IMR-90 (cell line): ENCODE measurements around the gene SCYGR4. TPM values are rescaled to one million over a fixed set of nuclear protein-coding genes. Genes with fewer than 3 reads are reported as not detected.

Source experiments
- ATAC-seq: fragments of 200-7000 bp; cut with Tn5 transposase; 2 replicates; pipeline ENCODE4 v1.9.1; 2020; ENCODE audit warnings: low read depth, mild to moderate bottlenecking, moderate library complexity
- BruUV-seq: library from RNA; stranded (reverse); fragments of 400-500 nt; replicated peaks from 2 replicates; lab custom pipeline; 2021; lab: Mats Ljungman, UMichigan
- CTCF ChIA-PET: fragments of 300-600 bp; formaldehyde crosslinking; extraction: SDS; loops from one replicate; lab custom pipeline; 2021; ENCODE audit warnings: antibody characterized with exemption; lab: Yijun Ruan, JAX
- POLR2A ChIA-PET: fragments of 300-600 bp; sonication (Branson Sonifier 250); formaldehyde crosslinking; loops from one replicate; lab custom pipeline; 2022; ENCODE audit warnings: antibody characterized with exemption; ENCODE audit not compliant: unreplicated experiment; lab: Charles Lee
- DNase-seq: peaks from one replicate; pipeline ENCODE4 v3.0.0; 2013
- H2AFZ ChIP-seq: replicated peaks from 2 replicates; pipeline ENCODE3; 2013; ENCODE audit warnings: low read length, mild to moderate bottlenecking; ENCODE audit not compliant: poor library complexity
- H2AK5ac ChIP-seq: 2 replicates; pipeline ENCODE4 v1.6.1; 2013; ENCODE audit warnings: low read depth, low read length, inconsistent platforms
- H2AK9ac ChIP-seq: replicated peaks from 2 replicates; pipeline ENCODE3; 2013; ENCODE audit warnings: mild to moderate bottlenecking, low read depth, low read length, moderate library complexity; ENCODE audit not compliant: poor library complexity
- H2BK120ac ChIP-seq: 2 replicates; pipeline ENCODE4 v1.6.1; 2013; ENCODE audit warnings: low read depth, low read length, inconsistent platforms
- H2BK15ac ChIP-seq: 3 replicates; pipeline ENCODE4 v1.6.1; 2013; ENCODE audit warnings: low read depth, low read length, inconsistent platforms
- H2BK20ac ChIP-seq: 2 replicates; pipeline ENCODE4 v1.6.1; 2013; ENCODE audit warnings: low read depth, mild to moderate bottlenecking, inconsistent platforms, low read length, moderate library complexity
- H2BK5ac ChIP-seq: 2 replicates; pipeline ENCODE4 v1.6.1; 2013; ENCODE audit warnings: mild to moderate bottlenecking, low read depth, low read length, inconsistent platforms; ENCODE audit not compliant: poor library complexity, severe bottlenecking
- H3K14ac ChIP-seq: replicated peaks from 2 replicates; pipeline ENCODE4 v1.6.1; 2013; ENCODE audit warnings: low read depth, low read length, inconsistent platforms
- H3K18ac ChIP-seq: 2 replicates; pipeline ENCODE4 v1.6.1; 2013; ENCODE audit warnings: low read depth, low read length, control low read depth
- H3K23ac ChIP-seq: 2 replicates; pipeline ENCODE4 v1.6.1; 2013; ENCODE audit warnings: low read depth, low read length, inconsistent platforms
- H3K27ac ChIP-seq: 2 replicates; pipeline ENCODE4 v1.5.1; 2013; ENCODE audit warnings: mild to moderate bottlenecking, control low read depth, low read length; ENCODE audit not compliant: insufficient read depth
- H3K27me3 ChIP-seq: 2 replicates; pipeline ENCODE4 v1.6.1; 2013; ENCODE audit warnings: low read length; ENCODE audit not compliant: control insufficient read depth, insufficient read depth
- H3K36me3 ChIP-seq: 2 replicates; pipeline ENCODE4 v1.6.1; 2013; ENCODE audit warnings: low read length, mixed read lengths; ENCODE audit not compliant: control insufficient read depth, insufficient read depth
- H3K4ac ChIP-seq: 2 replicates; pipeline ENCODE4 v1.6.1; 2013; ENCODE audit warnings: low read depth, low read length, inconsistent platforms
- H3K4me1 ChIP-seq: 2 replicates; pipeline ENCODE4 v1.6.1; 2013; ENCODE audit warnings: low read length, mixed read lengths; ENCODE audit not compliant: control insufficient read depth, insufficient read depth
- H3K4me2 ChIP-seq: 2 replicates; pipeline ENCODE4 v1.6.1; 2013; ENCODE audit warnings: low read depth, mild to moderate bottlenecking, control low read depth, low read length, moderate library complexity
- H3K4me3 ChIP-seq: 2 replicates; pipeline ENCODE4 v1.5.1; 2013; ENCODE audit warnings: low read depth, mild to moderate bottlenecking, control low read depth, low read length, moderate library complexity; ENCODE audit not compliant: insufficient read depth
- H3K56ac ChIP-seq: 2 replicates; pipeline ENCODE4 v1.6.1; 2013; ENCODE audit warnings: low read length, inconsistent platforms; ENCODE audit not compliant: insufficient read depth; ENCODE audit errors: extremely low read depth
- H3K79me1 ChIP-seq, 2 experiments: 2 replicates each; pipeline ENCODE4 v1.6.1; 2013; ENCODE audit warnings: low read length in 2 of 2, inconsistent platforms in 1 of 2, low read depth in 1 of 2
- H3K9ac ChIP-seq: 2 replicates; pipeline ENCODE4 v1.6.1; 2013; ENCODE audit warnings: low read depth, low read length, control low read depth
- H3K9me1 ChIP-seq: 2 replicates; pipeline ENCODE4 v1.6.1; 2013; ENCODE audit warnings: low read length, inconsistent platforms; ENCODE audit not compliant: insufficient read depth
- H3K9me3 ChIP-seq: 2 replicates; pipeline ENCODE4 v1.6.1; 2013; ENCODE audit warnings: low read length; ENCODE audit not compliant: control insufficient read depth, insufficient read depth
- H4K20me1 ChIP-seq: 2 replicates; pipeline ENCODE4 v1.6.1; 2013; ENCODE audit warnings: low read length, inconsistent platforms; ENCODE audit not compliant: insufficient read depth
- H4K5ac ChIP-seq: 2 replicates; pipeline ENCODE4 v1.6.1; 2013; ENCODE audit warnings: mild to moderate bottlenecking, low read depth, low read length, control low read depth
- H4K8ac ChIP-seq, 2 experiments: 2 replicates each; pipeline ENCODE4 v1.6.1; 2013; ENCODE audit warnings: low read depth in 2 of 2, low read length in 2 of 2, control low read depth in 1 of 2, inconsistent platforms in 1 of 2
- H4K91ac ChIP-seq: 2 replicates; pipeline ENCODE4 v1.6.1; 2013; ENCODE audit warnings: low read depth, low read length, inconsistent platforms; ENCODE audit not compliant: insufficient read depth
- CEBPB ChIP-seq: IDR thresholded peaks from 2 replicates; pipeline ENCODE4 v1.6.1; 2012; ENCODE audit warnings: low read depth, low read length, improper control_type of control experiment
- CHD1 ChIP-seq: IDR thresholded peaks from 2 replicates; pipeline ENCODE4 v1.6.1; 2012; ENCODE audit warnings: low read depth, low read length, improper control_type of control experiment
- ELK1 ChIP-seq: fragments of 150-350 bp; IDR thresholded peaks from 2 replicates; pipeline ENCODE4 v1.6.1; 2016; ENCODE audit warnings: low read depth, mild to moderate bottlenecking, low read length, moderate library complexity, borderline replicate concordance
- MAZ ChIP-seq: IDR thresholded peaks from 2 replicates; pipeline ENCODE4 v1.6.1; 2012; ENCODE audit warnings: low read depth, mild to moderate bottlenecking, low read length, improper control_type of control experiment, moderate library complexity, borderline replicate concordance
- POLR2A ChIP-seq: IDR thresholded peaks from 2 replicates; pipeline ENCODE4 v1.6.1; 2012; ENCODE audit warnings: mild to moderate bottlenecking, low read depth, low read length
- RCOR1 ChIP-seq: IDR thresholded peaks from 2 replicates; pipeline ENCODE4 v1.6.1; 2012; ENCODE audit warnings: mild to moderate bottlenecking, low read length, improper control_type of control experiment; ENCODE audit not compliant: insufficient replicate concordance
- RFX5 ChIP-seq: IDR thresholded peaks from 2 replicates; pipeline ENCODE4 v1.8.0; 2012; ENCODE audit warnings: low read depth, mild to moderate bottlenecking, low read length, moderate library complexity
- dilution Hi-C: fragments of 300-500 bp; cut with HindIII; formaldehyde crosslinking; loops from one replicate; pipeline ENCODE4 v1.14.3; 2018; ENCODE audit warnings: low sequenced_read_pairs; ENCODE audit not compliant: unreplicated experiment
- in situ Hi-C: fragments of 300-500 bp; cut with MboI; formaldehyde crosslinking; loops from 3 replicates; pipeline ENCODE4 v1.14.3; 2019; ENCODE audit warnings: low sequenced_read_pairs, inconsistent platforms, mixed read lengths
- intact Hi-C: fragments of 100-400 bp; cut with micrococcal nuclease; formaldehyde crosslinking; loops from 2 replicates; pipeline ENCODE4 v1.10.0; 2022
- polyA plus RNA-seq, 3 experiments: library from polyadenylated mRNA; depleted of rRNA; stranded (reverse); fragments of >200 nt; gene quantifications; 2 replicates each; pipeline ENCODE4 v1.2.3, GENCODE V29; 2012; ENCODE audit warnings: low replicate concordance in 1 of 3
- total RNA-seq: library from RNA; depleted of rRNA; stranded (reverse); fragments of >200 nt; gene quantifications from 2 replicates; pipeline ENCODE4 v1.2.3, GENCODE V29; 2012

The SCYGR4 gene
- total and polyA plus RNA-seq, 2 of the 4 experiments (the other 2 are of a cell fraction): not detected

DNA sequence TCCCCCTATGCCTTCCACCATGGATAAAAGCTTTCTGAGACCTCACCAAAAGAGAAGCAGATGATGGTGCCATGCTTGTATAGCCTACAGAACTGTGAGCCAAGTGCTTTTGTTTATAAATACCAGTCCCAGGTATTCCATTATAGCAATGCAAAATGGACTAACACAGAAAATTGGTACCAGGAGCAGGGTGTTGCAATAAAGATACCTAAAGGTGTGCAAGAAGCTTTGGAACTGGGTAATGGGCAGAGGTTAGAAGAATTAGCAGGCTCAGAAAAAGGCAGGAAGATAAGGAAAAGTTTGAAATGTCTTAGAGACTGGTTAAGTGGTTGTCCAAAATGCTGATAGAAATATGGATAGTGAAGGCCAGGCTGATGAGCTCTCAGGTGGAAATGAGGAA, 34.9 kb upstream of the SCYGR4 start:
- H3K27ac ChIP-seq: no peak overlapping the region
- H3K18ac ChIP-seq: no peak overlapping the region
- no peaks in the 10 kb centered on the region for H3K79me1 ChIP-seq
- no peak for DNase-seq
- H2AK5ac ChIP-seq: no peak overlapping the region
- dilution Hi-C loops: no loop called here
- in situ Hi-C loops: no loop called here
- H3K9ac ChIP-seq: no peak overlapping the region
- H4K91ac ChIP-seq: no peak overlapping the region
- H3K4me2 ChIP-seq: no peak overlapping the region
- ChIA-PET POLR2A (no interaction called here), CTCF (no interaction called here)
- H2BK20ac ChIP-seq: no peak overlapping the region
- H3K14ac ChIP-seq: no peak overlapping the region
- no peak overlapping the region for H2AFZ ChIP-seq
- H3K56ac ChIP-seq: no peak overlapping the region
- BruUV-seq: no TSS peak
- peaks cover 2% of the 10 kb centered on the region for H3K27me3 ChIP-seq
- H3K36me3 ChIP-seq: no peaks in the 10 kb centered on the region
- H3K4ac ChIP-seq: no peak overlapping the region
- peaks cover 5% of the 10 kb centered on the region for H3K9me3 ChIP-seq
- H2AK9ac ChIP-seq: no peak overlapping the region
- H3K4me3 ChIP-seq: no peak overlapping the region
- H2BK15ac ChIP-seq: no peak overlapping the region
- H2BK5ac ChIP-seq: no peak overlapping the region
- H4K20me1 ChIP-seq: no peaks in the 10 kb centered on the region
- intact Hi-C loops: no loop called here
- H2BK120ac ChIP-seq: no peak overlapping the region
- H3K4me1 ChIP-seq: no peaks in the 10 kb centered on the region
- no peaks in the 10 kb centered on the region for H3K9me1 ChIP-seq
- TF ChIP-seq POLR2A (no peak), ELK1 (no peak), CEBPB (no peak), MAZ (no peak), RCOR1 (no peak), CHD1 (no peak), RFX5 (no peak)
- ATAC-seq: no peak
- H3K23ac ChIP-seq: no peak overlapping the region
- no peak overlapping the region for H4K5ac ChIP-seq
- no peak overlapping the region for H4K8ac ChIP-seq
